Retinal pigment epithelial cell (primary cell): ENCODE results near the gene PGLYRP3.

Experiments
- DNase-seq: peaks from one replicate; pipeline ENCODE4 v3.0.0-alpha.2; 2010; ENCODE audit warnings: low read depth
- H3K4me3 ChIP-seq: 2 replicates; pipeline ENCODE4 v1.5.1; 2011; ENCODE audit warnings: mild to moderate bottlenecking, low read length, control low read depth, moderate library complexity
- TF ChIP-seq, protein P1 (sequence below): conservative IDR thresholded peaks from 2 replicates; pipeline ENCODE4 v1.5.1; 2011; ENCODE audit warnings: low read depth, low read length, control low read depth, inconsistent platforms

PGLYRP3 gene

DNA sequence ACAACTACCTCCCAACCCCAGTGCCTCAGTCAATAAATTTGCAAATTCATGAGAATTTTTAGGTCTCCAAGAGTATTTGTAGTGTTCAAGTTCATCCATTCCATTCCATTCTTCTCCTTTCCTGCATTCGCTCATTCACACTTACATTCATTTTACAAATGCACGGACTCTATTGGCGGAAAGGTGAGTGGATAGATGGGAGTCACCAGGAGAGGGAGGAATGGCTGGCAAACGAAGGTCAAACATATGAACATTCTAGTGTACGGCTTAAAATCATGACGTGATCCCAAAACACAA lies 50.7 kb downstream of the PGLYRP3 start:
- DNase-seq = no peak
- TF ChIP-seq, protein P1, sequence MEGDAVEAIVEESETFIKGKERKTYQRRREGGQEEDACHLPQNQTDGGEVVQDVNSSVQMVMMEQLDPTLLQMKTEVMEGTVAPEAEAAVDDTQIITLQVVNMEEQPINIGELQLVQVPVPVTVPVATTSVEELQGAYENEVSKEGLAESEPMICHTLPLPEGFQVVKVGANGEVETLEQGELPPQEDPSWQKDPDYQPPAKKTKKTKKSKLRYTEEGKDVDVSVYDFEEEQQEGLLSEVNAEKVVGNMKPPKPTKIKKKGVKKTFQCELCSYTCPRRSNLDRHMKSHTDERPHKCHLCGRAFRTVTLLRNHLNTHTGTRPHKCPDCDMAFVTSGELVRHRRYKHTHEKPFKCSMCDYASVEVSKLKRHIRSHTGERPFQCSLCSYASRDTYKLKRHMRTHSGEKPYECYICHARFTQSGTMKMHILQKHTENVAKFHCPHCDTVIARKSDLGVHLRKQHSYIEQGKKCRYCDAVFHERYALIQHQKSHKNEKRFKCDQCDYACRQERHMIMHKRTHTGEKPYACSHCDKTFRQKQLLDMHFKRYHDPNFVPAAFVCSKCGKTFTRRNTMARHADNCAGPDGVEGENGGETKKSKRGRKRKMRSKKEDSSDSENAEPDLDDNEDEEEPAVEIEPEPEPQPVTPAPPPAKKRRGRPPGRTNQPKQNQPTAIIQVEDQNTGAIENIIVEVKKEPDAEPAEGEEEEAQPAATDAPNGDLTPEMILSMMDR = no peak
- no peak overlapping the region for H3K4me3 ChIP-seq

DNA sequence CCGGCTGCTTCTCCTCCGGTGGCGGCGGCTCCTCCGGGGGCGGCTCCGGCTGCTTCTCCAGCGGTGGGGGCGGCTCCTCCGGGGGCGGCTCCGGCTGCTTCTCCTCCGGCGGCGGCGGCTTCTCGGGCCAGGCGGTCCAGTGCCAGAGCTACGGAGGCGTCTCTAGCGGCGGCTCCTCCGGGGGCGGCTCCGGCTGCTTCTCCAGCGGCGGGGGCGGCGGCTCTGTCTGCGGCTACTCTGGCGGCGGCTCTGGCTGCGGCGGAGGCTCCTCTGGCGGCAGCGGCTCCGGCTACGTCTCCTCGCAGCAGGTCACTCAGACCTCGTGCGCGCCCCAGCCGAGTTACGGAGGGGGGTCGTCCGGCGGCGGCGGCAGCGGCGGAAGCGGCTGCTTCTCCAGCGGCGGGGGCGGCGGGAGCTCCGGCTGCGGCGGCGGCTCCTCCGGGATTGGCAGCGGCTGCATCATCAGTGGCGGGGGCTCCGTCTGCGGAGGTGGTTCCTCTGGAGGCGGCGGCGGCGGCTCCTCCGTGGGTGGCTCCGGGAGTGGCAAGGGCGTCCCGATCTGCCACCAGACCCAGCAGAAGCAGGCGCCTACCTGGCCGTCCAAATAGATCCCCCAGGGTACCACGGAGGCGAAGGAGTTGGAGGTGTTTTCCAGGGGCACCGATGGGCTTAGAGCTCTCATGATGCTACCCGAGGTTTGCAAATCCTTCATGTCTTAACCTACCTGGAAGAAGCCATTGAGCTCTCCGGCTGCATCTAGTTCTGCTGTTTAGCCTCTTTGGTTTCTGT lies 51.3 kb downstream of the PGLYRP3 start:
- TF ChIP-seq, protein P1 = no peak
- no peak for DNase-seq
- H3K4me3 ChIP-seq = peak overlapping the region; percentile 37

DNA sequence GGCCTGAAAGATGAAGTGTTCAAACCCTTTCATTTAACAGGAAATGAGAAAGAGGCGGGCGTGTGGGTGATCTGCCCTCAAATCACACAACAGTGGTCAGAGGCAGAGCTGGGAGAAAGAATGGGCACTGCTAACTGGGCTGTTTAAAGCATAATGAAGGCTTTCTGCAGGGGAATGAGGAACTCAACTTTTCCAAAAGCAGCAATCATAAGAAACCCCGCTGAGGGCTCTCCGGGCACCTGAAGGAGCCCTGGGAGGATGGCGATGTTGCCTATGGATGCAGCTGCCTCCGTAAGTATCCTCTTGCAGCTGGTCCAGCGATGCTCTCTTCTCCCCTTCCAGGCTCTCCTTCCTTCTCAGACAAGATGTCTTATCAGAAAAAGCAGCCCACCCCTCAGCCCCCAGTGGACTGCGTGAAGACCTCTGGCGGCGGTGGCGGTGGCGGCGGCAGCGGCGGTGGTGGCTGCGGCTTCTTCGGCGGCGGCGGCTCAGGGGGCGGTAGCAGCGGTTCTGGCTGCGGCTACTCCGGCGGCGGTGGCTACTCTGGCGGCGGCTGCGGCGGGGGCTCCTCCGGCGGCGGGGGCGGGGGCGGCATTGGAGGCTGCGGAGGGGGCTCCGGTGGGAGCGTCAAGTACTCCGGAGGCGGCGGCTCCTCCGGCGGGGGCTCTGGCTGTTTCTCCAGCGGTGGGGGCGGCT lies 52.0 kb downstream of the PGLYRP3 start:
- no peak for DNase-seq
- no peak overlapping the region for H3K4me3 ChIP-seq
- TF ChIP-seq, protein P1 = no peak

DNA sequence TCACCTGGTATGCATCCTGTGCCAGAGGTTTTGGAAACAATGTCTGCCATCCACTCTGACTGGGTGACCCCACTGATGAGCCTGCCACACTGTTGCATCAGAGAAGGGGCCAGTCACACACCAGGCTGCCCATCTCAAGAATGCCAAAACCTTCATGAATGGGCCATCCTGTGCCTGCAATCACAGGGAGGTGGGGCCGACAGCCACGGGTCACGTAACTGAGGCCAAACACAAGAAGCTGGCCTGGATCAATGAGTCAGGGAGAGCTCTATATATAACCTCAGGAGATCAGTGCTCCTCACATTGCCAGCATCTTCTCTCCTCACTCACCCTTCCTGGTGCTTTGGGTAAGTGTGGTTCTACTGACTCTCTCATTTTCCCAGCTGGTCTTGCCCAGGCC lies 53.4 kb downstream of the PGLYRP3 start, which contains the start of gene LORICRIN:
Gene LORICRIN (plus strand): TSS at position 301 of the 400 bp plus-strand sequence. CDS start 1,263 bp downstream, outside the sequence.
- no peak within 1 kb of the TSS for H3K4me3 ChIP-seq
- no peak for DNase-seq
- TF ChIP-seq, protein P1 = no peak

DNA sequence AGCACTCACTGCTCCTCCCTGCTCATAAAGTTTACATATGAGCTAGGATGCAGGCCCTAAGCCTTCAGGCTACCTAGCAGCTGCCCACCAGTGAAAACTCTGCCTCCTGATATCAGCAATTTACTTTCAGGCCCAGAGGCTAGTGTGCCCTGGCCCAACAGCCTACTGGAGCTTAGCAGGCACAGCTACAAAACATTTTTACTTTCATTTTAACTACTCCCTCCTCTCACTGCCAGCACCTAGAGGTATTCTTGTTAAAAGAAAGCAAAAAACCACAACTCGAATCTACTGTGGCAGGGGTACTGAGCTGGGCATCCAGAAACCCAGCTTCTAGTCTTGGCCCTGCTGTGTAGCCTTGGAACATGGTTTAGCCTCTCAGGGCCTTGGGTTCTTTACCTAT lies 59.1 kb downstream of the PGLYRP3 start:
- DNase-seq = no peak
- no peak overlapping the region for H3K4me3 ChIP-seq
- TF ChIP-seq, protein P1 = no peak

DNA sequence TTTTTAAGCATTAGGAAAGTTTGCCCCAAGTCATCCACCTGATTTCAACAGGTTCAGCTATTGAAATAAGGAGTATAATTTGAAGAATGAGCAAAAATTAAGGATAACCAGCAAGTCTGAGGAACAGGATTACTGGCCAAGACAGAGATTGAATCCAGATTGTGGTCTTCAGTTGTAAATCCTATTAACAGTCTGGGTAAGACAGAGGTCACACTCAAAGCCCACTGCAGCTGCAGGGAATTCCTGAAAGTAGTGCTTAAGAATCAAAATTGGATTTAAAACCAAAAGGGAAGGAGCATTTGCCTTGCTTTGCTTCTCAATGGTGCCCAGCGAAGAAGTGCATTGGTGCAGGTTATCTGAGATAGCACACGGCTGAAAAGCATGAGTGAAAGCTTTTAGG lies 59.7 kb downstream of the PGLYRP3 start:
- H3K4me3 ChIP-seq = no peak overlapping the region
- TF ChIP-seq, protein P1 = no peak
- DNase-seq = no peak

DNA sequence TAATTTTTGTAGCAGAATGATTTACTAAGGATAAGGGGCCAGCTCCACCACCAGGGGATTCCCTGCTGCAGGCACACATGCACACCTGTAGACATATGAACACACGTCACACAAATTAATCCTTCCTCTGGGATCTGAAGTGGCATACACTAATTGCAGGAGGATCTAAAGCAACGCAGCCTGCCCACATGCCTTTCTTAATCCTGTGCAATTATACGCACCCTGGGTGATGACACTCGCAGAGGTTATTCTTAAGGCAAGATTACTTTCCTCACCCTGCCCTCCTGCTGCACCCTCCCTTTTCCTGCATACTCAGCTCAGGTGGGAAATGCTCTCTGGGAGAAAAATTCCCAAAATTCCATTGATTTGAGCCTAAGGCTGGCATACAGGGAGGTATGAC lies 60.8 kb downstream of the PGLYRP3 start:
- TF ChIP-seq, protein P1 = no peak
- H3K4me3 ChIP-seq = no peak overlapping the region
- no peak for DNase-seq
